CD4-positive, alpha-beta T cell treated with Interleukin-21 for 1 hour (primary cell): ENCODE measurements around the gene CFAP161.

Experiments
- DNase-seq: peaks from one replicate; pipeline ENCODE4 v3.0.0-alpha.2; 2020

CFAP161 gene

GRCh38 chr15:81160312-81161159 lies 26.5 kb downstream of the CFAP161 start:
- no peak for DNase-seq

DNA sequence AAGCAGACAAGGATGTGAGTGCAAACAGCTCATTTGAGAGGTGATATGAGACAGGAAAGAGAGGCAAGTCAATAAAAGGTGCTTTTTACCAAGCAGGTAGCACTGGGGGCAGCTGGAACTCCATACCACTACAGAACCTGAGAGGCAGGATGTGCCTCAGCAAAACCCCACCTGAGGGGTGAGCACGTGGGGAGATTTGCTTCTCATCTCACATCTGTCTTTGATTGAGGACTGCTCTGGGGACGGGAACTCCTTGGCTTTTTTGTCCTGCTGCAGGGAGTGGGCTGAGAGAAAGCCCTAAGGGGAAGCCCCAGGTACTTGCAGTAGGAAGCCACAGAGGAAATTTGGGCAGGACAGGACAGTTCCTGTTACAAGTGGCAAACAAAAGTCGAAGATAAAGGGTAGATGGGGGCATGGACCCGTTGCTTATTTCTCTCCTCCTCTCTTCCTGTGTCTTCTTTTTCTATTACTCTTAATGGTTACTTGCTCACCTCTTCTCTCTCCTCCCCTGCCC lies 27.1 kb downstream of the CFAP161 start:
- DNase-seq: no peak

GRCh38 chr15:81161851-81162250 lies 27.8 kb downstream of the CFAP161 start:
- DNase-seq: no peak

DNA sequence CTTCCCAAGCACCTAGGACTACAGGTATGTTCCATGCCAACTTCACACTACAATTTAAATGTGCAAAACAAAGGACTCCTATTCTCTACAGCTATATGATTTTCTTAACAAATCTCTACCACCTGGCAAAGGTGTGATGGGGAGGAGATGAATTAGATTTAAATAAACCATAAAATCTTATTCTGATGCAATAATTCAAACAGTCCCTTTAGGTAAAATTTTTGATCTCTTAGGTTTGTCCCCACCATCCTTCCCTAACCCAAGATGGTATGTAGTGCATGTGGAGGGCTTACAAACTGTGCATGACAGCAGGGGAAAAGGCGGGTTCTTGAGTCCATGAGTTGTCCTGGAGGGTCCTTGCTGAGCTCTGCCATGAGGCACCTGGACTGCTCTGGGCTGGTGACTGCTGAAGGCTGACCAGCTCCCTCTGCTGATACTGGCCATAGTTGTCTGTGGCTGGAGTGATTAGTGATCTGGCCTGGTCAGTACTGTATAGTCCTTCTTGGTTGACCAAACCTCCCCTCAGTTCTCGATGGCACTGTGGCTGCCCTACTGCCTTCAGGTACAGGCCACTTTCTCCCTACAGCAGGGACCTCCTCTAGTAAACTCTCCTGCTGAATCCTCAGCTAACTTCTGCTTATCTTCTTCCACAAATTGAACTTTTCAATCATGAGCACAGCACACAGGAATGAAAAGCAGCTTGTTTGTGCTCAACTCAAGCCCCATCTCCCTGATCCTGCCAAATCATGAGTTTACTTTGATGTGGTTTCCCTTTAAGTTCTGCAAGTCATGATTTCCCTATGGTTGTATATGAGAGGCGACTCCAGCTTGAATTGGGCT lies 30.1 kb downstream of the CFAP161 start:
- no peak for DNase-seq

GRCh38 chr15:81165535-81165934 lies 31.5 kb downstream of the CFAP161 start:
- DNase-seq: no peak

DNA sequence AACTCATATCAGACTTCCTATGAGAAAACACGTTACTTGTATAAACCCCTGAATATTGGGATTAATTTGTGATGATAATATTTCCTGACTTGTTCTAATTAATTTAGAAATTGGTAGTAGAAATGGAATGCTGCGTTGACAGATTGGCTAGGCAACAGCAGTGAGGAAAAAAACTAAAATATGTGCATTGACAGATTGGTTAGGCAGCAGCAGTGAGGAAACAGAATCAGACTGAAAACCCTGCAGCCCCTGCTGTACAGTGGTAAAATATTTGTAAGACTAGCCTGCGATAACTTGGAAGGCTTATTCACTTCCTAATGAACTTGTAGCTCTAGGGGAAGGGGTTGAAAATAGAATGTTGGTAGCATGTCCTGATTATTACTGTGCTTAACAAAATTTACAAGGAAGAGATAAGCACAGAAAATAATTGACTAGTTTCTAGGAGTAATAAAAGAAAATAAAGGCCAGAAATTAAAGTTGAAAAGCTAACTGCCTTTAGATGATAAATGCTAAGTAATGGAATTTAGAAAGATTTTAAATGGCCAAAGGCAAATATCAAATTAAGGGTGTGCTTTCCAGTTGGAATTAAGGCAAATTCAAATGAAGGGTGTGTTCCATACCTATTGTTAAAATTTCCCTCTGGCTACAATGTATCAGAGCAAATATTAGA lies 32.7 kb downstream of the CFAP161 start:
- no peak for DNase-seq

- DNase-seq: no peak
These were observed 34.1 kb downstream of the CFAP161 start for GRCh38 chr15:81168131-81168526.

- no peak for DNase-seq
These were observed 34.6 kb downstream of the CFAP161 start for GRCh38 chr15:81168644-81169043.

DNA sequence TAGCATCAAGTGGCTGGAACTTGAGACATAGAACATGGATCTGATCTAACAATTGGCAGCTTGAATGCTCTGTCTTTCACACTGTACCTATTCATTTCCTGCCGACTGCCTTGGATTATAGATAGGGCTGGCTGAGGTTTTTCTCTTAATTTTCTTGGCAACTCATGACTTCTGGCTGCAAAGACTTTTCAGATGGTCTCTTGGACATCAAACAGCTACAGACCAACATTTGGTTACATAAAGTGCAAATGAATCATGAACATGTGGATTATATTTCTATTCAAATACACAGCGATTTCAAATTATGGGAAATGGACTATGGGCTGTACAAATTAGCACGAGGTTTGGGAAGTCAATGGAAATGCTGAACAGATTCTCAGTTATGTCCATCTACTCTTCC lies 36.4 kb downstream of the CFAP161 start:
- no peak for DNase-seq

DNA sequence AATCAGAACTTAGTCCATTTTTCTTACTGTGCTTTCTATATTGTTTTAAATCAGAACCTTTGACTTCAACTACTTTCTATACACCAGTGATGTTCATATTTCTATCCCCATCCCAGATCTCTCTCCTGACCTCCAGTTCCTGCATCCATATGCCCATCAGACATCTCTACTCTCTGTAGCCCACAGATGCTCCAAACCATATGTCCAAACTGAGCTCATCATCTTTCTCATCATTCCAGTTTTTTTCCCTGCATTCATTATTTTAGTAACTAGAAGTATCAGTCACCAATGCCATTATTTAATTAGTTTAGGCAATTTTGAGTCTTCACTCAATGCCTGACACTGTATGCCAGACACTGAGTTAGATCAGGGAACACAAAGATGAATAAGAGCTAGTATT lies 37.2 kb downstream of the CFAP161 start:
- DNase-seq: no peak

DNA sequence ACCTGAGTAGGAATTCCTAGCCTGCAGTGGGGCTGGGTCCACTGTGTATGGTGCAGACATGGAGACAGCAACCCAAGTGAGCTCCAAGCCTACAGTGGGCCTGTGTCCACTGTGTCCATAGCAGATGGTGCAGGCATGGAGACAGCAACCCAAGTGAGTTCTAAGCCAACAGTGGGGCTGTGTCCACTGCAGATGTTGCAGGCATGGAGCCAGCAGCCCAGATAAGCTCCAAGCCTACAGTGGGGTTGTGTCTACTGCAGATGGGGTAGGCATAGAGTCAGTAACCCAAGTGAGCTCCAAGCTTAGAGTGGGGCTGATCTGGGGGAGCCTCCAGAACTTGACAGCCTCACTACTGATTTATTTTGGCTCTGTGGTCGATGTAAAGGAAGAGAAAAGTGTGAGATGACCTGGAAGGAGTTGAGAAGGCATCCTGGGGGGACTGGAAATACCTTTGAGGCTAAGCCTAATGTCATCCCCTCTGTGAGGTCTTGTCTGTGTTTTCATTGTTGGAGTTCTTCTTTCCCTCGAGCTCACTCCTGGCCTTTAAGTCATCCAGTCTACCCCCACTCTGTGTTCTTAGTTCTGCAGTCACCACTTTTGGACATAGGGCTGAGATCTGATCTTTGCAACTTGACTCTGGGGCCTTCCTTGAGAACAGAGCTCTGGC lies 40.2 kb downstream of the CFAP161 start:
- DNase-seq: no peak

GRCh38 chr15:81174792-81175327 lies 40.8 kb downstream of the CFAP161 start:
- DNase-seq: no peak

- DNase-seq: no peak
These were observed 41.4 kb downstream of the CFAP161 start for GRCh38 chr15:81175496-81175895.

GRCh38 chr15:81176291-81176893 lies 42.3 kb downstream of the CFAP161 start:
- DNase-seq: no peak

DNA sequence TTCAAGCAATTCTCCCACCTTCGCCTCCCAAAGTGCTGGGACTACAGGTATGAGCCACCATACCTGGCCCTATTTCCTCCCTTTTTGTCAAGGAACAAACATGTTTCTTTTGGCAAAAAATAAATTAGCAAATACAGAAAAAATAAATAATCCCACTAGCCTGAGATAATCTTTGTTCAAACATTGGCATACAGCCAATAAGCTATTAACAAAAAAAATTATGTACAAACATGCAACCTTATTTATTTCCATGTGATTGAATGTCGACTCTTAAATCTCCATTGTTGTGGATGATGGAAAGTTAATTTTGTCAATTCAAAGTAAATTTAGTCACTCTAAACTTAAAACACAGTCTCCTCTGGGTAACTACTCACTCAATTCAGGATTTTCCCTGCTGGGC lies 44.3 kb downstream of the CFAP161 start:
- DNase-seq: no peak

- DNase-seq: no peak
These were observed 47.1 kb downstream of the CFAP161 start for GRCh38 chr15:81181220-81181619.

DNA sequence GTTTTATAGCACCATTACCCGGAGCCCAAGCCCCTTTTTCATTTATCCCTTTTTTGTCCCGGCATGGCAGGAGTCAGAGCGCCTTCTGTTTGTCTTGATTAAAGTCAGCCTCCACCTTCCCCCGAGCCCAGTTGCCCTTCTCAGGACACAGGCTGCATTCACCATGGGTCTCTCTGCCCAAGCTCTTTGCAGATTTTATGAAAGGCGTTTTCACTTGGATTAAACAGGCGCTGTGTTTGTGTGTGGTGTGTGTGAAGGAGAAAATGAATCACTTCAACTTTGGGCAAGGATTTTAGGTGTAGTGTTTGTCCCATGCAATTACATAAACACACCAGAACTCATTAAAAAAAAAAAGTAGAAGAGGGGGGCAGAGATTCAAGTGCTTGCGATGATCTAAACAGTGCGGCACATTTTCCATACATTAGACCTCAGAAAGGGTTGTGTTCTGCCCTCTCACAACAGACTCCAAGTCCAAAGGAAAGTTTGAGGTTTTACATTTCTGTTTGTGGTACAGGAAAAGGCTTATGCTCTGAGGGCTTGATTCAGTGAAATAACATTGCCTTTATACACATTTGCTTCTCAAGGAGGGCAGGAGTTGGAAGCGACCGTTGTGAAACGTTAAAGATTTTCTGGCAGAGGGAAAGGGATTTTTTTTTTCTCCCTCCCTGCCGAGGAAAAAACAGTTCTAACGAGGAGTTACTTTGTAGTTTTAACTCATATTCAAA lies 48.1 kb downstream of the CFAP161 start:
- DNase-seq: no peak

DNA sequence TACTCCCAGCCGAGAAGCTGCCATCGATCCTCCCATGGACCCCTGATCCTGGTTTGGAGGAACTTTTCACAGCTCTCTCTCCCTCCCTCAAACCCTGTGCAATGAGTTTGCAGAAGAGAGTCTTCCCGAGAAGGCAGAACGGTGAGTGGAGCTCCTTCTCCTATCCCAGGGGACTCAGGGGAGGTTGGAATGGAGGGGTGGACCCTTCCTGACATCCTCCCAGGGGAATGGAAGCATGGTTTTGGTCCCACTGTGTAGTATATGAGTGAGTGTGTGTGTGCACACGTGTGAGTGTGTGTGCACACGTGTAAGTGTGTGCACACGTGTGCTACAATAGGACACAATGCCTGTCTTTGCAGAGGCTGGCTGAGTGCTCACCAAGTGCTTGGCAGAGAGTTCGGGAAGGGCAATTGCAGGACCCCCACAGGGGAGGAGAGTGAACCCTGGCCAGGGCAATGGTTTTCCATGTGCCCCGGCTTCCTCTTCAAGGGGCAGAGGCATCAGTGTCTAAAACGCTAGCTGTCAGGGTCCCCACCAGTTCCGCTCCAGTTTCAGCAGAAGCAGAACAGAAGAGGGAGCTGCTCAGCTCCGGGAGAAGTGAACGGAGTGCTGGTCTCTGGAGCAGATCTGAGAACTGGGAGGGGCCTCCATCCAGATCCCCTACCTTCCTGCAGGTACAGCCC lies 48.8 kb downstream of the CFAP161 start:
- no peak for DNase-seq

DNA sequence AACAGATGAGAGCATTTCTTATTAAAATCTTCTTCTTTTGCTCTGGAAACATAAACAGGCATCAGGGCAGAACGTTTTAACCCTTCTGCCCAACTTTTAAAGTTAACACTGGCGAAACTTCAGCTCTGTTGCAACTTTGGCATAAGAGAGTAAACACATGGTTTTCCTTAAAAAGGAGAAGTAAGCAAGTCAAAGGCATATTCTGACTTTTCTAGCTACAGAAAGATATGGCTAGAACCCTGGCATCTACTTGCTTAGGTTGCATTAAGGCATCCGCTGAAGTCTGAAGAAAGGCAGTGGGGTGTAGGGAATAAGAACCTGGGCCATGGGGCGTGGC lies 49.3 kb downstream of the CFAP161 start:
- DNase-seq: no peak

- no peak for DNase-seq
These were observed 50.1 kb downstream of the CFAP161 start for GRCh38 chr15:81184188-81184587.
